Measurements from ENCODE around the gene HIVEP3. TPM values are rescaled to one million over a fixed set of nuclear protein-coding genes. Genes with fewer than 3 reads are reported as not detected.
A peak's percentile ranks its signal among the peaks of the same experiment; 100 is the strongest.

Gene HIVEP3
- total RNA-seq, 1 experiment from 2014 or later = 6.0 TPM

- TF ChIP-seq CTCF (IDR thresholded peaks at IDR 0.05) (no peak), POLR2AphosphoS5 (IDR thresholded peaks at IDR 0.05; ENCODE audit: low read depth, low read length) (no peak), TCF7L2 (IDR thresholded peaks at IDR 0.05; ENCODE audit: low read depth, low read length) (no peak), SIN3A (IDR thresholded peaks at IDR 0.05; ENCODE audit: borderline replicate concordance, insufficient read depth, low read depth, low read length) (no peak), REST (IDR thresholded peaks at IDR 0.05; ENCODE audit: insufficient read depth in 1 of 2, low read depth in 2 of 2, low read length in 1 of 2) (no peak)
- H3K36me3 ChIP-seq (ENCODE audit: control insufficient read depth, insufficient read depth, low read length) = no peaks in the 10 kb centered on the region
- H3K27ac ChIP-seq (ENCODE audit: low read length) = no peak overlapping the region
- intact Hi-C loops (cut with micrococcal nuclease; ENCODE audit: unreplicated experiment) = no loop called here
- POLR2A ChIA-PET = no interaction called here
- CTCF ChIA-PET = no interaction called here
- ATAC-seq (no peak), DNase-seq (ENCODE audit: low read depth, low spot score) (no peak)
- in situ Hi-C loops (cut with HindIII; ENCODE audit: low pct_unique_long_range_greater_than_20kb, low sequenced_read_pairs) = no loop called here
- no peak overlapping the region for H3K4me3 ChIP-seq (ENCODE audit: low read depth in 2 of 2, low read length in 2 of 2)
- peaks cover 9% of the 10 kb centered on the region for H3K4me1 ChIP-seq (ENCODE audit: control insufficient read depth, insufficient read depth, low read length)
- H3K27me3 ChIP-seq (ENCODE audit: control insufficient read depth, insufficient read depth, low read length) = no peaks in the 10 kb centered on the region
- BruUV-seq (replicated peaks) = no TSS peak
- no peaks in the 10 kb centered on the region for H3K9me3 ChIP-seq (ENCODE audit: control insufficient read depth, insufficient read depth, low read depth, low read length)
These were observed 401.7 kb downstream of the HIVEP3 start for GRCh38 chr1:41517062-41517438.

- POLR2A ChIA-PET = no interaction called here
- H3K27me3 ChIP-seq (ENCODE audit: control insufficient read depth, insufficient read depth, low read length) = no peaks in the 10 kb centered on the region
These were observed 402.3 kb downstream of the HIVEP3 start for GRCh38 chr1:41516168-41517061.

More at GRCh38 chr1:41516168-41517061, 402.3 kb downstream of the HIVEP3 start:
- BruUV-seq (replicated peaks) = no TSS peak
- ATAC-seq (peak; percentile 94), DNase-seq (ENCODE audit: low read depth, low spot score) (no peak)
- peaks cover 9% of the 10 kb centered on the region for H3K4me1 ChIP-seq (ENCODE audit: control insufficient read depth, insufficient read depth, low read length)
- peak; percentile 68 to 89 for TF ChIP-seq REST (IDR thresholded peaks at IDR 0.05; ENCODE audit: insufficient read depth in 1 of 2, low read depth in 2 of 2, low read length in 1 of 2)
- no peak for TF ChIP-seq POLR2AphosphoS5 (IDR thresholded peaks at IDR 0.05; ENCODE audit: low read depth, low read length)
- peak; percentile 96 for TF ChIP-seq CTCF (IDR thresholded peaks at IDR 0.05)
- H3K4me3 ChIP-seq (ENCODE audit: low read depth in 2 of 2, low read length in 2 of 2) = peak overlapping the region; percentile 18 to 52
- no peak overlapping the region for H3K27ac ChIP-seq (ENCODE audit: low read length)
- CTCF ChIA-PET = interaction anchor here (0.6 to 1.5 kb wide), 3 partner anchors 57 to 304 kb away, joined by 3 to 6 read pairs (median 3); no protein-coding TSS in a partner anchor
- H3K9me3 ChIP-seq (ENCODE audit: control insufficient read depth, insufficient read depth, low read depth, low read length) = no peaks in the 10 kb centered on the region
- intact Hi-C loops (cut with micrococcal nuclease; ENCODE audit: unreplicated experiment) (no loop called here), in situ Hi-C loops (cut with HindIII; ENCODE audit: low pct_unique_long_range_greater_than_20kb, low sequenced_read_pairs) (no loop called here)
- no peaks in the 10 kb centered on the region for H3K36me3 ChIP-seq (ENCODE audit: control insufficient read depth, insufficient read depth, low read length)

Data from Panc1 (cell line).